ENCODE data around the gene ARMCX4. TPM values are rescaled to one million over a fixed set of nuclear protein-coding genes. Genes with fewer than 3 reads are reported as not detected.
"Not testable (repeated sequence)": the region's sequence is repeated elsewhere in the genome, so short reads cannot be mapped to it uniquely, and the experiment has no call there.

The ARMCX4 gene
- total and polyA plus RNA-seq, 7 donors, result 3.1 to 11.6 (median 4.4) TPM

DNA sequence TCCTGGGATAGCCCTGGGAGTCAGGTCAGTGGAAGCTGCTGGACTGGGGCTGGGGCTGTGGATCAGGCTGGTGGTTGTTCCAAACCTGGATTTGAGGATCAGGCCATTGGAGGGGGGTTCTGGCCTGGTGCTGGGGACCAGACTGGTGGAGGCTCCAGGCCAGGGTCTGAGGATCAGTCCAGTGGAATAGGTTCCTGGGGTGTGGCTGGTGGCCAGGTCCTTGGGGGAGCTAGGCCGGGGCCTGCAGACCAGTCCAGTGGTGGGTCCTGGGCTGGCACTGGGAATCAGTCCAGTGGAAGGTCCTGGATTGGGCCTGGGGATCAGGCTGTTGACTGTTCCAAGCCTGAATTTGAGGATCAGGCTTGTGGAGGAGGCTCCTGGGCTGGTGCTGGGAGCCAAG is 8.0 kb downstream of the ARMCX4 start:
- no peaks in the 10 kb centered on the region for H3K27me3 ChIP-seq (ENCODE audit: insufficient read depth in 3 of 3, low read length in 2 of 3)
- TF ChIP-seq, protein P1, sequence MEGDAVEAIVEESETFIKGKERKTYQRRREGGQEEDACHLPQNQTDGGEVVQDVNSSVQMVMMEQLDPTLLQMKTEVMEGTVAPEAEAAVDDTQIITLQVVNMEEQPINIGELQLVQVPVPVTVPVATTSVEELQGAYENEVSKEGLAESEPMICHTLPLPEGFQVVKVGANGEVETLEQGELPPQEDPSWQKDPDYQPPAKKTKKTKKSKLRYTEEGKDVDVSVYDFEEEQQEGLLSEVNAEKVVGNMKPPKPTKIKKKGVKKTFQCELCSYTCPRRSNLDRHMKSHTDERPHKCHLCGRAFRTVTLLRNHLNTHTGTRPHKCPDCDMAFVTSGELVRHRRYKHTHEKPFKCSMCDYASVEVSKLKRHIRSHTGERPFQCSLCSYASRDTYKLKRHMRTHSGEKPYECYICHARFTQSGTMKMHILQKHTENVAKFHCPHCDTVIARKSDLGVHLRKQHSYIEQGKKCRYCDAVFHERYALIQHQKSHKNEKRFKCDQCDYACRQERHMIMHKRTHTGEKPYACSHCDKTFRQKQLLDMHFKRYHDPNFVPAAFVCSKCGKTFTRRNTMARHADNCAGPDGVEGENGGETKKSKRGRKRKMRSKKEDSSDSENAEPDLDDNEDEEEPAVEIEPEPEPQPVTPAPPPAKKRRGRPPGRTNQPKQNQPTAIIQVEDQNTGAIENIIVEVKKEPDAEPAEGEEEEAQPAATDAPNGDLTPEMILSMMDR (IDR thresholded peaks at IDR 0.05), result no peak
- peak in 1 of 2 donors; percentile 37 for DNase-seq
- H3K27ac ChIP-seq, result no peak overlapping the region
- H3K4me3 ChIP-seq, result no peak overlapping the region
- WGBS, 3 donors, result 92 to 100% (median 92%) methylated on average over 1 of the region's 1 CpG
- ATAC-seq, result no peak
- intact Hi-C loops (cut with DNase I), result no loop called here
- H3K9me3 ChIP-seq, result no peaks in the 10 kb centered on the region
- H3K4me1 ChIP-seq, result no peaks in the 10 kb centered on the region
- H3K36me3 ChIP-seq (ENCODE audit: insufficient read depth in 1 of 2, low read depth in 1 of 2), result peaks cover 0 to 5% of the 10 kb centered on the region in 2 donors

- intact Hi-C loops (cut with DNase I); H3K27me3 ChIP-seq (ENCODE audit: insufficient read depth in 3 of 3, low read length in 2 of 3); H3K27ac ChIP-seq; ATAC-seq; H3K4me3 ChIP-seq; DNase-seq; H3K9me3 ChIP-seq; H3K4me1 ChIP-seq: not testable (repeated sequence)
- WGBS, 3 donors, result 86% methylated on average over 1 of the region's 1 CpG; no CpG with 5 or more reads in 1 of the 3 donors
- peaks cover 0 to 18% of the 10 kb centered on the region in 2 donors for H3K36me3 ChIP-seq (ENCODE audit: insufficient read depth in 1 of 2, low read depth in 1 of 2)
Observed at GRCh38 chrX:101502929-101503328, 17.7 kb downstream of the ARMCX4 start.

DNA sequence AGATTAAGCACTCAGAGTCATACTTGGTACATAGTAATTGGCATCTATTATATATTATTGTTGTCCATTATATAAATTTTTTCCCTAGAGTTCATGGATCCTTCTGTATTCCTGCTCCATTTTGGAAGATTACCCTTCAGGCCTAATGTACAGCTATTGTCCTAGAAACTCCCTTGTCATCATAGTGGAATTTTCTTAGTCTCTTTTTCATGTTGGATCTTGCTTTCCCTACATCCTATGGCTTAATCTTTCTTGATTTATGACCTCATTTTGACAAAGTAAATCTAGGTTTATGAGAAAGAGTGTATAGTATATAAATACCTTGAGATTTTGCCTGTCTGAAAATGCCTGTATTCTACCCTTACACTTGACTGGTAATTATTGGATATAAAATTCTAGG is 22.1 kb downstream of the ARMCX4 start:
- Histone ChIP-seq H3K27ac (no peak overlapping the region), H3K27me3 (ENCODE audit: insufficient read depth in 3 of 3, low read length in 2 of 3) (peaks cover 0 to 3% (median 0%) of the 10 kb centered on the region in 3 donors), H3K36me3 (ENCODE audit: insufficient read depth in 1 of 2, low read depth in 1 of 2) (peaks cover 0 to 5% of the 10 kb centered on the region in 2 donors), H3K4me1 (no peaks in the 10 kb centered on the region), H3K9me3 (no peaks in the 10 kb centered on the region), H3K4me3 (no peak overlapping the region)
- TF ChIP-seq, protein P1 (IDR thresholded peaks at IDR 0.05), result no peak
- no peak for DNase-seq
- no peak for ATAC-seq
- intact Hi-C loops (cut with DNase I), result no loop called here

GRCh38 chrX:101507986-101508385 is 22.7 kb downstream of the ARMCX4 start:
- TF ChIP-seq, protein P1 (IDR thresholded peaks at IDR 0.05), result no peak
- H3K27ac ChIP-seq, result no peak overlapping the region
- no peaks in the 10 kb centered on the region for H3K9me3 ChIP-seq
- H3K36me3 ChIP-seq (ENCODE audit: insufficient read depth in 1 of 2, low read depth in 1 of 2), result peaks cover 0 to 5% of the 10 kb centered on the region in 2 donors
- DNase-seq (no peak), ATAC-seq (no peak)
- 81 to 97% (median 94%) methylated on average over 4 of the region's 4 CpGs for WGBS, 3 donors
- H3K4me3 ChIP-seq, result no peak overlapping the region
- H3K27me3 ChIP-seq (ENCODE audit: insufficient read depth in 3 of 3, low read length in 2 of 3), result peaks cover 0 to 3% (median 0%) of the 10 kb centered on the region in 3 donors
- H3K4me1 ChIP-seq, result no peaks in the 10 kb centered on the region
- intact Hi-C loops (cut with DNase I), result no loop called here

GRCh38 chrX:101530944-101531343 is 45.7 kb downstream of the ARMCX4 start:
- no peaks in the 10 kb centered on the region for H3K36me3 ChIP-seq (ENCODE audit: insufficient read depth in 1 of 2, low read depth in 1 of 2)
- no peak overlapping the region for H3K27ac ChIP-seq
- no peaks in the 10 kb centered on the region for H3K27me3 ChIP-seq (ENCODE audit: insufficient read depth in 3 of 3, low read length in 2 of 3)
- ATAC-seq, result no peak
- no peak overlapping the region for H3K4me3 ChIP-seq
- WGBS, 3 donors, result 49 to 73% (median 70%) methylated on average over 2 of the region's 2 CpGs
- intact Hi-C loops (cut with DNase I), result no loop called here
- no peaks in the 10 kb centered on the region for H3K4me1 ChIP-seq
- peaks cover 3% of the 10 kb centered on the region for H3K9me3 ChIP-seq
- DNase-seq, result no peak
- TF ChIP-seq, protein P1 (IDR thresholded peaks at IDR 0.05), result no peak

Other genes starting within 250 kb of the ARMCX4 start
- not detected for gene TAF7L, start 194.1 kb upstream of the ARMCX4 start, total RNA-seq
- under 1 TPM in 1 of 3 donors, not detected in 2; 0.04 TPM for gene TAF7L, start 194.1 kb upstream of the ARMCX4 start, polyA plus RNA-seq
- gene TIMM8A, start 136.7 kb upstream of the ARMCX4 start, total RNA-seq, result 10 to 100 TPM; 11.7 to 23.2 (median 13.5) TPM
- 10 to 100 TPM; 11.0 to 35.3 (median 13.8) TPM for gene TIMM8A, start 136.7 kb upstream of the ARMCX4 start, polyA plus RNA-seq
- gene BTK, start 99.3 kb upstream of the ARMCX4 start, total RNA-seq, result 1 to 10 TPM in 3 of 4 donors, under 1 TPM in 1; 0.81 to 2.0 (median 1.3) TPM
- gene BTK, start 99.3 kb upstream of the ARMCX4 start, polyA plus RNA-seq, result under 1 TPM; 0.27 to 0.47 (median 0.37) TPM
- 100 to 1,000 TPM; 102 to 181 (median 132) TPM for gene RPL36A, start 94.4 kb upstream of the ARMCX4 start, total RNA-seq
- 1,000 to 10,000 TPM in 2 of 3 donors, 100 to 1,000 TPM in 1; 848 to 1,450 (median 1,427) TPM for gene RPL36A, start 94.4 kb upstream of the ARMCX4 start, polyA plus RNA-seq
- gene GLA, start 77.5 kb upstream of the ARMCX4 start, total RNA-seq, result 10 to 100 TPM in 3 of 4 donors, 1 to 10 TPM in 1; 5.4 to 15.7 (median 11.3) TPM
- gene GLA, start 77.5 kb upstream of the ARMCX4 start, polyA plus RNA-seq, result 10 to 100 TPM; 14.4 to 48.5 (median 24.7) TPM
- gene HNRNPH2, start 77.2 kb upstream of the ARMCX4 start, total RNA-seq, result 100 to 1,000 TPM in 1 of 4 donors, 10 to 100 TPM in 3; 43.7 to 101 (median 67.4) TPM
- gene HNRNPH2, start 77.2 kb upstream of the ARMCX4 start, polyA plus RNA-seq, result 10 to 100 TPM; 49.1 to 83.3 (median 52.1) TPM
- gene ARMCX1, start 65.1 kb downstream of the ARMCX4 start, total RNA-seq, result 10 to 100 TPM; 18.0 to 46.9 (median 21.1) TPM
- 10 to 100 TPM in 2 of 3 donors, 1 to 10 TPM in 1; 8.7 to 18.7 (median 15.6) TPM for gene ARMCX1, start 65.1 kb downstream of the ARMCX4 start, polyA plus RNA-seq
- 10 to 100 TPM; 10.5 to 32.1 (median 20.8) TPM for gene ARMCX6, start 132.5 kb downstream of the ARMCX4 start, total RNA-seq
- 10 to 100 TPM; 10.1 to 35.6 (median 16.7) TPM for gene ARMCX6, start 132.5 kb downstream of the ARMCX4 start, polyA plus RNA-seq
- gene ARMCX3, start 137.7 kb downstream of the ARMCX4 start, total RNA-seq, result 10 to 100 TPM; 32.2 to 72.6 (median 54.3) TPM
- gene ARMCX3, start 137.7 kb downstream of the ARMCX4 start, polyA plus RNA-seq, result 10 to 100 TPM; 26.7 to 48.0 (median 44.6) TPM
- gene ARMCX2, start 174.4 kb downstream of the ARMCX4 start, total RNA-seq, result 10 to 100 TPM in 2 of 4 donors, 1 to 10 TPM in 2; 4.4 to 31.0 (median 10.3) TPM
- gene ARMCX2, start 174.4 kb downstream of the ARMCX4 start, polyA plus RNA-seq, result 1 to 10 TPM; 2.9 to 6.2 (median 5.2) TPM